Spleen (tissue), 7 donors: Measurements from ENCODE around the gene NR2F1-AS1.

Source experiments
- POLR2A ChIP-seq, 3 donors: fragments of 450-650 bp; IDR thresholded peaks; one replicate each; pipeline ENCODE4 v1.5.1; 2017; ENCODE audit warnings: antibody characterized with exemption in 3 of 3, mild to moderate bottlenecking in 1 of 3
- POLR2AphosphoS5 ChIP-seq, 3 donors: sonication (generic); formaldehyde crosslinking; IDR thresholded peaks; one replicate each; pipeline ENCODE4 v1.5.1; 2017; ENCODE audit warnings: antibody characterized with exemption in 3 of 3
- TF ChIP-seq, protein P1 (sequence below), 11 experiments: fragments of 200-600 bp in 7 of 11; fragments of 450-650 bp in 4 of 11; sonication (generic) in 4 of 11; IDR thresholded peaks in 8 of 11; conservative IDR thresholded peaks in 3 of 11; 1 replicate in 7 of 11; 2 replicates in 4 of 11; pipeline versions ENCODE4 v1.4.0 to v1.8.0; 2016 to 2021; ENCODE audit warnings: antibody characterized with exemption in 11 of 11, inconsistent platforms in 4 of 11, mild to moderate bottlenecking in 1 of 11
- donor health status: DM: no; HTN: no; CAD: no; lungs with moderate emphysema.
- donor health status: DM: no; HTN: no; CAD: no.
- donor health status: DM: no; HTN: no; CAD: no.

GRCh38 chr5:93425096-93425495 is 155.9 kb downstream of the NR2F1-AS1 start:
- TF ChIP-seq, protein P1, sequence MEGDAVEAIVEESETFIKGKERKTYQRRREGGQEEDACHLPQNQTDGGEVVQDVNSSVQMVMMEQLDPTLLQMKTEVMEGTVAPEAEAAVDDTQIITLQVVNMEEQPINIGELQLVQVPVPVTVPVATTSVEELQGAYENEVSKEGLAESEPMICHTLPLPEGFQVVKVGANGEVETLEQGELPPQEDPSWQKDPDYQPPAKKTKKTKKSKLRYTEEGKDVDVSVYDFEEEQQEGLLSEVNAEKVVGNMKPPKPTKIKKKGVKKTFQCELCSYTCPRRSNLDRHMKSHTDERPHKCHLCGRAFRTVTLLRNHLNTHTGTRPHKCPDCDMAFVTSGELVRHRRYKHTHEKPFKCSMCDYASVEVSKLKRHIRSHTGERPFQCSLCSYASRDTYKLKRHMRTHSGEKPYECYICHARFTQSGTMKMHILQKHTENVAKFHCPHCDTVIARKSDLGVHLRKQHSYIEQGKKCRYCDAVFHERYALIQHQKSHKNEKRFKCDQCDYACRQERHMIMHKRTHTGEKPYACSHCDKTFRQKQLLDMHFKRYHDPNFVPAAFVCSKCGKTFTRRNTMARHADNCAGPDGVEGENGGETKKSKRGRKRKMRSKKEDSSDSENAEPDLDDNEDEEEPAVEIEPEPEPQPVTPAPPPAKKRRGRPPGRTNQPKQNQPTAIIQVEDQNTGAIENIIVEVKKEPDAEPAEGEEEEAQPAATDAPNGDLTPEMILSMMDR (IDR thresholded peaks at IDR 0.05 in 8 of 11, conservative IDR thresholded peaks at IDR 0.05 in 3 of 11) = no peak
- no peak for TF ChIP-seq POLR2A (IDR thresholded peaks at IDR 0.05)
- TF ChIP-seq POLR2AphosphoS5 (IDR thresholded peaks at IDR 0.05) = no peak
